Erythroblast (primary cell): Measurements from ENCODE around the gene HOXA3.

Experiments used
- DNase-seq, 2 experiments: peaks; one replicate each; lab custom pipeline; 2025; lab: John Stamatoyannopoulos, UW
- GATA1 ChIP-seq: IDR thresholded peaks from 2 replicates; pipeline ENCODE4 v1.6.1; 2011; ENCODE audit warnings: low read depth, mild to moderate bottlenecking, control low read depth, low read length, moderate library complexity
- POLR2A ChIP-seq: IDR thresholded peaks from 2 replicates; pipeline ENCODE4 v1.6.1; 2011; ENCODE audit warnings: mild to moderate bottlenecking, low read length

Gene HOXA3

GRCh38 chr7:27101171-27101956 lies 51.0 kb downstream of the HOXA3 start:
- DNase-seq, result no peak
- no peak for TF ChIP-seq GATA1
- TF ChIP-seq POLR2A, result no peak

- no peak for TF ChIP-seq POLR2A
- TF ChIP-seq GATA1, result no peak
- no peak for DNase-seq
Measured at GRCh38 chr7:27100694-27101170, 51.7 kb downstream of the HOXA3 start.

- TF ChIP-seq POLR2A (no peak), GATA1 (no peak)
- no peak for DNase-seq
Measured at GRCh38 chr7:27099453-27100370, 52.7 kb downstream of the HOXA3 start.

- TF ChIP-seq GATA1, result no peak
- no peak for TF ChIP-seq POLR2A
- DNase-seq, result no peak
Measured at GRCh38 chr7:27098578-27099451, 53.6 kb downstream of the HOXA3 start.

GRCh38 chr7:27097686-27098577 lies 54.5 kb downstream of the HOXA3 start:
- DNase-seq, result no peak
- TF ChIP-seq POLR2A, result no peak
- TF ChIP-seq GATA1, result no peak

- DNase-seq, result no peak
- no peak for TF ChIP-seq GATA1
- TF ChIP-seq POLR2A, result no peak
Measured at GRCh38 chr7:27096768-27097514, 55.4 kb downstream of the HOXA3 start.

GRCh38 chr7:27095897-27096767 lies 56.3 kb downstream of the HOXA3 start, which contains the start of gene HOXA1:
HOXA1 (minus strand) TSS chr7:27096000; CDS start chr7:27095912, 88 bp downstream.
- peak; percentile 68 to 73 for DNase-seq
- TF ChIP-seq GATA1 (no peak), POLR2A (no peak)

- DNase-seq, result no peak
- TF ChIP-seq GATA1 (no peak), POLR2A (no peak)
Measured at GRCh38 chr7:27095050-27095896, 57.1 kb downstream of the HOXA3 start.

GRCh38 chr7:27094304-27095049 lies 57.9 kb downstream of the HOXA3 start:
- DNase-seq, result no peak
- TF ChIP-seq POLR2A, result no peak
- TF ChIP-seq GATA1, result no peak
